ENCODE measurements around the gene NEDD8. TPM values are rescaled to one million over a fixed set of nuclear protein-coding genes. Genes with fewer than 3 reads are reported as not detected.

NEDD8 gene
- total RNA-seq, 1 experiment from 2014 or later: 178 TPM

GRCh38 chr14:24269910-24270536 lies 37.9 kb upstream of the NEDD8 start:
- POLR2A ChIA-PET: interaction anchor here (0.8 to 2.7 kb wide), 6 partner anchors 15 to 166 kb away, joined by 3 to 20 read pairs (median 7); partner anchors contain the start of genes DHRS1, NOP9, PSME2 and TINF2
- H3K4me3 ChIP-seq (replicated peaks in 1 of 2; ENCODE audit: low read depth in 1 of 2, low read length in 2 of 2): no peak overlapping the region; a peak in 1 of 4 replicates
- peaks cover 4% of the 10 kb centered on the region; the same call in 1 of the 2 replicates for H3K79me2 ChIP-seq (ENCODE audit: insufficient read depth, low read length)
- ATAC-seq: no peak
- DNase-seq (ENCODE audit: low read depth, low spot score): no peak
- no peak overlapping the region for H2AFZ ChIP-seq (ENCODE audit: low read depth, low read length, poor library complexity, severe bottlenecking)
- H3K27ac ChIP-seq (ENCODE audit: low read depth, low read length): no peak overlapping the region
- H3K9me2 ChIP-seq (ENCODE audit: insufficient read depth): no peaks in the 10 kb centered on the region
- H3K27me3 ChIP-seq (ENCODE audit: insufficient read depth, low read length): no peaks in the 10 kb centered on the region
- TF ChIP-seq RAD21 (IDR thresholded peaks at IDR 0.05; ENCODE audit: low read depth) (no peak), REST (IDR thresholded peaks at IDR 0.05; ENCODE audit: low read depth) (no peak), YY1 (IDR thresholded peaks at IDR 0.05; ENCODE audit: extremely low read depth, insufficient replicate concordance, low read depth, low read length) (no peak), FOSL1 (IDR thresholded peaks at IDR 0.05; ENCODE audit: low read depth) (no peak), JUND (IDR thresholded peaks at IDR 0.05) (no peak), CEBPB (IDR thresholded peaks at IDR 0.05; ENCODE audit: low read depth) (no peak), ZFX (IDR thresholded peaks at IDR 0.05) (no peak)
- TSS peak; percentile 68 for BruUV-seq (replicated peaks)
- H3K36me3 ChIP-seq (ENCODE audit: control insufficient read depth in 1 of 2, insufficient read depth in 2 of 2, low read length in 2 of 2): no peaks in the 10 kb centered on the region; a peak in 1 of 4 replicates
- CTCF ChIA-PET: interaction anchor here (1.4 to 1.9 kb wide), 3 partner anchors 10 to 38 kb away, joined by 3 to 12 read pairs (median 9); partner anchors contain the start of gene CIDEB
- no peaks in the 10 kb centered on the region for H3K9me3 ChIP-seq (ENCODE audit: control insufficient read depth in 1 of 2, insufficient read depth in 1 of 2, low read depth in 1 of 2, low read length in 2 of 2)
- RAD21 ChIA-PET (ENCODE audit: low non-redundant PET in 1 of 2, low total read pairs in 2 of 2, uncharacterized antibody in 2 of 2, unreplicated experiment in 2 of 2): no interaction called here
- H3K4me2 ChIP-seq (ENCODE audit: low read length): peak overlapping the region; percentile 98
- H3K9ac ChIP-seq (ENCODE audit: low read length): no peak overlapping the region
- H3K4me1 ChIP-seq (ENCODE audit: control insufficient read depth in 1 of 2, insufficient read depth in 2 of 2, low read length in 2 of 2): peaks cover 9 to 22% of the 10 kb centered on the region in 2 experiments; a peak in 3 of 4 replicates
- intact Hi-C loops (cut with micrococcal nuclease): no loop called here
- no peaks in the 10 kb centered on the region for H4K20me1 ChIP-seq (ENCODE audit: insufficient read depth)

Data from HCT116 (cell line).